Activated CD8-positive, alpha-beta memory T cell treated with anti-CD3 and anti-CD28 coated beads for 24 hours (primary cell): ENCODE results near the gene DPCD.

Experiments used
- DNase-seq: peaks from one replicate; pipeline ENCODE4 v3.0.0-alpha.2; 2020

Gene DPCD

DNA sequence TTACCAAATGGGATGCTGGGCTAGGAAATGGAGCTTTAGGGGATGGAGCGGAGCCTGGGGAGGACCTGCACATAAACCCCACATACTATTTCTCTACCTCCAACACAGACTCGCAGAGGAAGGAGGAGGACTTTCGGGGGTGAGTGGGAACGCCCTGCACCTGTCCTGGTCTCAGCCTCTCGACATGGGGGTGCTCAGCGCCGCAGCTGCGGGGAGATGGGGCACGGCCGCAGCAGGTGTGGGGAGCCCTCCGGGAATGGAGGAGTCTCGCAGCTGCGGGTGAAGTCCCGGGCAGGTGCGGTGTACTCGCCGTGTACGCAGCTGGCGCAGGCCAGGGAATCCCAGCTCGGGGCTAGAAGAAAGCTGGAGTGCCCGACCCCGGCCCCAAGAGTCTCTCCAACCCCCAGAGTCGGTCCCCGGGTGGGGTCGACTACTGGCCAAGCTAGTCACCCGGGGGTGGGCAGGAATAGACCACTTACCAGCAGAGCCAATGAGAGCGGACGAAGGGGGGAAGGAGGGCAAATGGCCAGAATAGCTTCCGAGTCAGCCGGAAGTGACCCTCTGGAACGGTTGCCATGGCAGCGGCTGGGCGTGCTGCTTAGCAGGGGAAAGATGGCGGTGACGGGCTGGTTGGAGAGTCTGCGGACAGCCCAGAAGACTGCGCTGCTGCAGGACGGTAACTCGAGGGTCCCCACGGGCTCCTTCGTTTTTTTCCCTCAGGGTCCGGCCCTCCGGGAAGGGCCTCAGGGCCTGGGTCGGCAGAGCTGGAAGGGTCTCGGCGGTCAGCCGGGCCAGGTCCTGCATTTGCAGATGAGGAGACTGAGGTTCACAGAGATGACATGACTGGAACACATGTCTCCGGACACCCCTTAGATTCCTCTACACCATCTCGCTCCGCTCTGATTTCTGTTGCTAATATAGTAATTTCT is at the start of gene DPCD, which contains the start of gene POLL:
Gene DPCD, plus strand, starts transcription at position 597 of the 929 bp plus-strand sequence. Its CDS starts 16 bp downstream, at position 613.
Gene POLL, minus strand, starts transcription at position 533 of the 929 bp plus-strand sequence. CDS start 897 bp downstream, outside the sequence.
- DNase-seq, result peak; percentile 97

DNA sequence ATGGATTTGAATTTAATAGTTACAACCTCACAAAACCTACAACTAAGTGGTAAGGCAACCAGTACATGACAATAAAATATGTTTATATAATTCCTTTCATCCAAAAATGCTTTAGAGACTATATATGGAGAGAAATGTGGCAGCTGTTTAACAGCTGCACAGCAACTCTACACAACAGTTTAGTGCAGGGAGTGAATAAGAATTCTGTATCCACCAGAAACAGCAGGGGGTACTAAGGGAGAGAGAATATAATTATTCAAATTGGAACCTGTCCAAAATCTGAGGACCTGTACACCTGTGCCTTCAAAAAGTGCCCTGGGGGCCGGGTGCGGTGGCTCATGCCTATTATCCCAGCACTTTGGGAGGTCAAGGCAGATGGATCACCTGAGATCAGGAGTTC is 49.7 kb upstream of the DPCD start:
- DNase-seq, result no peak

DNA sequence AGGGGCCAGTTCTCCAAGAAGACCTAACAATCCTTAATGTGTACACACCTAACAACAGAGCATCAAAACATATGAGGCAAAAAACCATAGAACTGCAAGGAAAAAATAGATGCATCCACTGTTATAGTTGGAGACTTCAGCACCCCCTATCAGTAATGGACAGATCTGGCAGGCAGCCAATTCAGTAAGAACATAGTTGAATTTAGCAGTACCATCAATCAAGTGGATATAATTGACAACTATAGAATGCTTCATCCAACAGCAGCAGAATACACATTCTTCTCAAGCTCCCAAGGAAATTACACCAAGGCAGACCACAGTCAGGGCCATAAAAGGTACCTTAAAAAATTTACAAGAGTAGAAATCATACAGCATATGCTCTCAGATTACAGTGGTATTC is 42.2 kb upstream of the DPCD start:
- no peak for DNase-seq

DNA sequence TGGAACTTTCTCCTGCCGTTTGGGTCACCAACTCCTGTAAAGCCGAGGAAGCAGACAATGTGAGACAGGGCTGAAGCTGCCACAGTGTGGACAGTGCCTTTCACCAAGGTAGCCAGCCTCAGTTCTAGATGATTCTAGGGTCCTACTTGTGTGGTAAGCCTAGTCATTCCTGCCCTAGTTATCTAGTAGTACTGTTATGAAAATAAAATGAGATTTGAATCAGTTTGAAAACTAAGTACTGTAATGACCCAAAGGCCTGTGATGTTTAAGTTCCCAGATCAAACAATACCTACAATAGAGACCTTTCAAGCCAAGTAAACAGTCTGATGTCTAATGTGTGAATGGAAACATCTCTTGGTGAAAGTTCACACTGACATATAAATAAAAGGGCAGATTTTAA is 37.2 kb upstream of the DPCD start:
- no peak for DNase-seq

DNA sequence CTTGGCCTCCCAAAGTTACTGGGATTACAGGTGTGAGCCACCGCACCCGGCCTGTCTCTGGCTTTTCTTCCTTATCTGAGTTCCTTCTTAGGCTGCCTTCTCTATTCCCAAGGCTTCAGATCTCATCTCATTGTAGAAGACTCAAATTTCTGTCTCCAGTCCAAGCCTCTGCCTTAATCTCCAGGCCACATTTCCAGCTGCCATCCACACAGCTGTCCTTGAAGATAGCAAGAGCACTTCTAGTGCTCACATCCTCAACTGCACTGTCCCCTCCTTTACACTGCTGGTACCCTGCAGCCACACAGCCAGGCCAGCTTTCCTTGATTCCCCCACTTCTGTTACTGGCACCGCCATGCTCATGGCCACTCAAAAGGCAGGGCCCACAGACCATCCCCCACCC is 35.7 kb upstream of the DPCD start:
- no peak for DNase-seq

DNA sequence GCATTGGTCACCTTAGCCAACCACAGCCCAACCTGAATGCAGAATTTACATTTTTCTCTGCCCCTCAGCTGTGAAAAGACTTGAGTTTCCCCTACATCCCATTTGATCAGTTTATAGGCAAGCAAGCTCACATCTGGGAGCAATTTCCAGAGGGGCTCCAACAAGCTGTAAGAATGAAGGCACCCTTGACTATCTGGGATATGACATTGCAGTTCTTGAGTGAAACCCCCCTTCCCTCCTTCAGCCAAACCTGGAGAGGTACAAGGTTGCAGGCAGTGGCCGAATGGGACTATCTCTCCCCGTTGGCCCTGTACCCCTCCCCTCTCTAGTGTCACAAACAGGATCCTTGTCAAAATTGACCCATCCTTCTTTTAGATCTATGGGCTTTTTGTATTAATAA is 30.6 kb upstream of the DPCD start:
- DNase-seq, result no peak

DNA sequence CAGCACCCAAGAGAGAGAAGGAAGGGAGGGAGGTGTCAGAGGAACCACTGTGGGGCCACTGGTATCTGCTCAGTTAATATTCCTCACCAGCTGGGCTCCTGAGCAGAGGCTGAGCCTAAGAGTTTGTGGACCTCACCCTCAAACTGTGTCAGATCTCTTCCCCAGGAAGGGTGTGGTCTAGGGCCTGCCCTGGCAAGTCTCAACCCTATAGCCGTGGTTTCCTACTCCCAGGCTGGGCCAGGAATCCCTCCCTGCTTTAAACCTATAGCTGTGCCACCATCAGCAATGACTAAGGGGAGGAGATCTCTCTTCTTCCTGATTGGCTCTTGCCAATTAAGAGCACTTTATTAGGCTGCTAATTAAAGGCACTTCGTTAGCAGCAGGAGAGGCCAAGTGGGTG is 29.9 kb upstream of the DPCD start:
- DNase-seq, result no peak

DNA sequence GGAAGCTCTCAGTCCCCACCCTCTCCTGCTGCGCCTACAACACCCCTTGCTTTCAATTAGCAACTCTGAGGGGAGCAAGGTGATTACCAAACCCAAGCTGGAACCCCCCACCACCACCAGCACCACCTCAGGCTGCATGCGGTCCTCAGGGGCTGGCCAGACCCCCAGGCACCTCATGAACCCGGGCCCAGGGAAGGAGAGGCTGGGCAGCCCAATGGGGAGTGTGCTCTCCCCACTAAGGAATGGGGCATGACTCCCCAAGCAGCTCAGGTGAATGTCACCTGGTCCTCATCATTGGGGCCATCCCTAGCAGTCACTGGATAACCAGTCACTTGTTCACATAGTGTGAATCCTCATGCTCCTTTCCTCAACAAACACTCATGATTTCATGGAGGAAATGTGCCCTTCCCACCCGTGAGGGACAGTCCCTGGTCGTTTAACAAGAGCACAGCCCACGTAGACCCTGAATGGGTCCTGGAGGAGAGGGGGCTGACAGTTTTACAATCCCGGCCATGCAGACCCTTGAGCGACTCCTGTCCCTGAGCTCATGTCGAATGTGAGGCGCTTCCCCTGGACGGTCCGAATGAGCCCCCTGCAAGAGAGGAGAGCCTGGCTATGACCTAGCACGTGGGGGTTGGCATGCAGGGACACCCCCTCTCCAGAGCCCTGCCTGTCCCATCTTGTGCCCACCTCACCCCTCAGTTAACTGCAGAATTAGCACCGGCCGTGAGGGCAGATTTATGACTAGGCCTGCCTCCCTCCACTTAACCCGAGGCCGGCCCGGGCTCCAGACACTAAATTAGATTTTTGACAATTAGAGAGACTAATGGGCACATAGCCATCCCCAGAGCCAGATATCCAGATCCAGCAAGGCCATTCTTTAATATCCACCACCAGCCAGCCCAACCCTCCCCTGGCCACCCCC is 29.2 kb upstream of the DPCD start:
- DNase-seq, result no peak

DNA sequence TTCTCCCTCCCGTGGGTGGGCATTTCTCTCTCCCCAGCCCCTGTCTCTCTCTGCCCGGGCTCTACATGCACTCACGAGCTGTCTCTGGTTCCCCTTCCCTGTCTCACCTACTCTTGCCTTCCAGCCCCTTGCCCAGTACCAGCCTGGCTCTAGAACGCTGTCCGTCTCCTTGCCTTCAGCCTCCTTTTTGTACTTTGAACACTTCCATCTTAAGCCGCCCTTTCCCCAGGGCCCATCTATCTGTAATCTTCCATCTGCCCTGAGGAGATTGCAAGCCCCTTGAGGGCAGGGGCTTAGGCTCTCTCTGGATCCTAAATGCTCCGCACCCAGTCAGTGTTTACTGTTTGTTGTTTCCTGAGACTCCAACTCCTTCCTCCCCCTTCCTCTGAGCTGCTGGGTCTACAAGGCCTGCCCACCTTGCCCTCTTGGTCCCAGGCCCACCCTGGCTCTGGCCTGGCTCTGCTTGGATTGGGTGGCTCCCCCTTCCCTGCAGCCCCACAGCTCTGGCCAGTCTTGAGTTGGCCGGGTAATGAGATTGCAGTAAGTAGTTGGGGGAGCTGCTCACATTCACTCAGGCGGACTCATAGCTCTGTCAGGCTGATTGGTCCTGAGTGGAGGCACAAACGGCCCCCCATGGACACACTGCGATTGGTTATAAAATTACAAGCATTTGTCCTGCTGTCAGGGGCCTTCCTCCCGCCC is 28.4 kb upstream of the DPCD start:
- DNase-seq, result no peak

DNA sequence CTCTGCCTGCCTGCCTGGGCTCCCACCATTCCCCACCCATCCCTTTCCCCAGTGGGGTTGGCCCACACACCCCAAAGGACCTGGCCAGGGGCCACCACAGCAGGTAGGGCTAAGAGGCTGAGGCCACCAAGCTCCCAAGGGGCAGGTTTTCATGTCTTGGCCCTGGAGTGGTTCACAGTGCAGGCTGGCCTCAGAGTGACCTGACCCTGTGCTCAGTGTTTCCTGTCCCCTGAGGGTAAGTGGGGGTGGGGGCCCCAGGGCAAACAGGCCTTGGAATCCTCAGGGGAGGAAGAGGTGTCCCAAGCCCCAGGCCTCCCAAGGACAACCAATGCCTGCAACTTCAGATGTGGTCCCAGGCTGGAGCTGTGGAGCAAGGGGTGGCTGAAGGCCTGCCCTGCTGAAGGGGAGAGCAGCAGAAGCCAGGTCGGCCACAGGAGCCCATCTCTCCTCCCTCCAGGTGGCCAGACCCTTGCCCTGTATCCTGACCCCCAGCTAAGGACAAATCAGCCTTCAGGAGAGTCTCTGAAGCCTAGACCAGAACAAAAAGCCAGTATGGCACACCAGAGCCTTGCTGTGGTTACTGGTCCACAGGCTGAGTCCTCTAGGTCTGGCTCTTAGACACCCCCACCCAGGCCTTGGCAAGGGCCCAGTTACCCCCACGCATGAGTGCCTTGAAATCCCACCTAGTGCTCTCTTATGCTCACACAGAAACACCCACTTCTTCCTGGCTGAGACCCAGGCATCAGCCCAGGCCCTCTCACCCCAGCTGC is 27.6 kb upstream of the DPCD start:
- no peak for DNase-seq

DNA sequence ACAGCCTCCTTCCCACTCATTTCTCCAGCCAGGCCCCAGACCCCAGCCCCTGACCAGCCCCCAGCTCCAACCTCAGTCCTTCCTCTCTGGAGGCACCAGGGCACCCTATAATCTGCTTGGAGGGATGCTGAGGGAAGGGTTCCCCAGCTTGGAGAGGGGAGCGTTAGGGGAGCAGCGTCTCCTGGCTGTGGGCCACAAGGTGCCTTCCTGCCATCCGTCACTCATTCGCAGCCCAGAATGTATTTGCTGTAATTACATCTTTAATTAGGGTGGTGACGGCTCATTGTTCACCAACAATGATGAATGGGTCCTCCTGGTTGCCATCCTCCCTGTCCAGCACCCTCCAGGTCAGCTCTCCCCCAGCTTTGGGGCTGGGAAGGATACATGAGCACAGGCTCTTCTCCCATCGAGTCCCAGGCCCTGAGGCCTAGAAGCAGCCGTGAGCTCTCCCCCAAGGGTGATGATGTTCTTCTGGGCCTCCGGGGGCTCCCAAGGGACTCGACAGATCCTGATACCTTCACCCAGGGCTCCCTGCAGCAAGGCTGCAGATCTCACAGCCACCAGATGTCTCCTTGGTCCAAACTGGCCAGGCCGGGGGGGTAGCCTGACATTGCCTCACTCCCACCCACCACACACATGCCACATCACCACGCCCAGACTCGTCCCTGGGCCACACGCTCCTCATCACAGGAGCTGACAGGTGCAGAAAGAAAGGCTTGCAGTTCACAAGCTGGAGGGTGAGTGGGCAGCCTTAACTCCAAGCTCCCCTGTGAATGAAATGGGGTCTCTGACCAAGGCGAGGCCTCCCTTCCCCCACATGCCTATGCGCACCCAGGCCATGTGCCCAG is 26.8 kb upstream of the DPCD start:
- DNase-seq, result no peak

DNA sequence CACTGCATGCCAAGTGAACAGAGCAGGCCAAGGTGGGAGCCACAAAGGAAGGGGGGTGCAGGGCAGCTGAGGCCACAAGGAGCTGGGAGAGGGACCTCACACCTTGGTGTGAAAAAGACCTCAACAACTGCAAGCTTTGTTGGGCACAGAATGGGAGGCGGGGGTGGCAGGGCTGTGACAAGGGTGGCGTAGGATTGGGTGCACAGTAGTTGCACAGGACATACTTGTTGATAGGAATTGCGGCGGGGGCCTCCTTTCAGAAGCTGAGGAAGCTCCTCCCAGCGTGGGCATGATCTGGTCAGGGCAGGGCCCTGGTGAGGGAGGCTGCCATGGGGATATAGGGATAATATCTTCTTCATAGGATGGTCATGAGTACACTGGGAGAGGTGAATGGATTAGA is 25.9 kb upstream of the DPCD start:
- no peak for DNase-seq

DNA sequence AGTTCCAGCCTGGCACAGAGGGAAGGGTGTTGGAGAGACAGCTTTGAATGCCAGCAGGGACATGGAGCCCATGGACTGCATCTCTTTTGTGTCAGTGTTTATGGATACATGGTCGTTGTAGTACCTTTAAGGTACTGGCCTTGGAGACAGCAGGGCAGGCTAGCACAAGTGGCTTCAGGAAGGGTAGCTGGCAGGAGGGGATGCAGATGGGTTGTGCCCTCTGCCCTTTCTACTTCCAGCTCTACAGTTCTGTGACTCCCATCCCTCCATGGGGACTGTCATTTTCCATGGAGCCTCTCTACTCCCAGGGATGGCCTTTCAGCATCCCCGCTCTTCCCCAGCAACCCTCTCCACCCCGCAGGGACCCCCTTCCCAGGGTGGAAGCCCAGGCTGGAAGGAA is 25.1 kb upstream of the DPCD start:
- no peak for DNase-seq

DNA sequence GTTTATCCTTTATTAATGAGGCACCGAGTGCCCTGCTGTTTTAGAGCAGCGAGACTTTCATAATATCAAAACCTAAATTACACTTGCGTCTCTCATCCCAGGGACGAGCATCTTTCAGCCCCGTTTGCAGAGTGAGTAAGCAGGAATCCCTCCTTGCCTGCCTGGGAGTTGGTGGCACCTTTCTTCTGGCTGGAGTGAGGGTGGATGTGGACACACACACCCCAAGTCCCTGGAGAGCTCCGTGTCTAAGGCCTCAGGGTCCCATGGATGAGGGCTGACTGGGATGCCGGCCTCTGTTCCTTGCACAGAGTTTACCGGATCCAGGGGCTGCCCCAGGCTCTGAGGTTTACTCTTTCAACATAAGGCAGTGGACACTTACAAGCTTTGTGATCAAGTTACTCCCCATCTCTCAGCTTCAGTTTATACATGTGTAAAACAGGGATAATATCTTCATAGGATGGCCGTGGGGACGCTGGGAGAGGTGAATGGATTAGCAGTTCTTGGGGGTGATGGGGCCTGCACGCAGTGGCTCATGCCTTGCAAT is 24.6 kb upstream of the DPCD start:
- DNase-seq, result no peak

DNA sequence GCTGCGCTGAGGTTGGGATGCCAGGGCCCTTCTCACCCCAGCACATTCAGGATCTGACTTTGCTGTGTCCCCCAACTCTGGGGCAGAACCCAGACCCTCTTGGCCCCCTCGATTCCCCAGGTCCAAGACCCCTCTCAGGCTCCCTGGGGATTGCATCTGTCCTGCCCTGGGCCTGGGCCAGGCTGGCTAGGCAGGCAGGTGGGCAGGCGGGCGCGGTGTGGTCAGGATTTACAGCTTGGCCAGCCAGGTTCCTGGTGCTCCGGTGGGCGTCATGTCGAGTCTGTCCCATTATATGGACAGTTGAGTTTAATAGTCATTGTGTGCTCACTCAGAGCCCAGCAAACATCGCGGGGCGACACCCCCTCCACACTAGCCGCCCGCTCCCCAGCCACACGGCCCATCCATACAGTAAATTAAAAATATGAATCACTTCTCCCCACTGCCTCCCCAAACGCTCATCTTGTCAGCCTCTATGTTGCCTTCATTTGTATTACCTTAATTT is 23.6 kb upstream of the DPCD start:
- DNase-seq, result no peak

DNA sequence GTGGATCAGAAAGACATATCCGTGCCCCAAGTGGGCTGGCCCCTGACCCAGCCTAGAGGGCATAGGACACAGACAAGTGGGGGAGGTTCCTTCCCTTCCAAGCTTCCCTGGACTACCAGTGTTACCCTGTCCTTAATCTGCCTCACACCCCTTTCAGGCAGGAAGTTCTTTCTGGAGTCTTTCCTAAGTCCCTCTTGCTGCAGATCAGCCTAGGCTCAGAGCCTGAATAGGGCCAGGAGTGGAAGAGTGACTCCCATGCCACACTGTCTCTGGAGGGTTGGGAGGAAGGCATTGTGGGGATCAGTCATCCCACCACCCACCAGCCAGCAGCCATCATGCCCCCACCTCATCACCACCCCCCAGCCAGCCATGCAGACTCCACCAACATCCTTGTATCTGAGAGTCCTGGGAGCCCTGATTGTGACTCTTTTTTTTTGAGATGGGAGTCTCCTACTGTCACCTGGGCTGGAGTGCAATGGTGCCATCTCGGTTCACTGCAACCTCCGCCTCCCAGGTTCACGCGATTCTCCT is 22.7 kb upstream of the DPCD start:
- DNase-seq, result no peak

DNA sequence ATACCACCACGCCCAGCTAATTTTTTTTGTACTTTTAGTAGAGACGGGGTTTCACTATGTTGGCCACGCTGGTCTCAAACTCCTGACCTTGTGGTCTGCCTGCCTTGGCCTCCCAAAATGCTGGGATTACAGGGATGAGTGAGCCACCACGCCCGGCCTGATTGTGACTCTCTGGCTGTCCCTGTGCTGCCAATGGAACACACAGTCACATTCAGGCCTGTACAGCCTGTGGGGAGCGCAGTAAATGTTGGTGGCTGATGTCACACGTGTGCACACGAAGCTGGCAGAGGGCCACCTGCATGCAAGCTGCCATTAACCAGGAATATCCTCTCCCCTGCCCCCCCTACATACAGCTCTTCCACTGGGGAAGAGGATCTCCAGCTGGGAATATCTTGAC is 22.2 kb upstream of the DPCD start:
- DNase-seq, result no peak

DNA sequence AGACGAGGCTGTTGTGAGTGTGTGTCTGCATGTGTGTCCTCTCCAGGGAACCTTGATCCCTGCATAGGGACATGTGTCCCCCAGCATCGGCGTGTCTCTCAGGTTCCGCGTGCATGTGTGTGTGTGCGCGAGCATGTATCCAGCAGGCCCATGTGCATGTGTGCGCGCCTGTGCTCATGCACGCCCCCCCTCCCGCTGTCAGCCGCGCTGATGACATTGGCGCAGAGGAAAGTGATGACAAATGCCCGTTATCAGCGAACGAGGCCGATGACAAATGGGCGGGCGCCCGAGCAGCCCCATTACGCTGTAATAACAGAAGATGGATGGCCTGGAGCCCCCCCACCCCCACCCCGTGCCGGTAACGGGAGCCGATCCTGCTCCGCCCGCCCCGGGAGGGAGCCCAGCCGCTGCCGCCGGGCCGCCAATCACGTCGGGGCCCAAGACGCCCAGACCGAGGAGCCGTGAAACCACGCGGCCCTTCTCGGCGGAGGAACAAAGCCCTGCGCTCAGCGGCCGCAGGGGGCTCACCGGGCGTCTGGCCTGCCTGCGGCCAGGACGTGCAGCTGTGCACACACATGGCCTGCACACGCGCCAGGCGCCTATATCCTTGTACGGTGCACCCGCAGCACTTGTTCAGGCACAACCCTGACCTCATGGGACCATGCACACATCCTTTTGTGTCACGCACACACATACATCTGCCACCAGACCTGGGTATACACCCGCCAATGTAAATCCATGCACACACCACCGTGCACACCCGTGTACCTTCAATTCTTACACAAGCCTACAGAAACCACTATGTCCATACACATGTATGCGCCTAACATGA is 21.6 kb upstream of the DPCD start:
- no peak for DNase-seq
